HFF-Myc (cell line): ENCODE measurements around the gene SMC4.

Experiments used
- DNase-seq: peaks from one replicate; pipeline ENCODE4 v3.0.0-alpha.2; 2011; ENCODE audit warnings: low read depth; ENCODE audit errors: extremely low read depth
- H3K4me3 ChIP-seq: replicated peaks from 2 replicates; pipeline ENCODE4 v1.5.1; 2011; ENCODE audit warnings: low read depth, mild to moderate bottlenecking, control low read depth, low read length
- TF ChIP-seq, protein P1 (sequence below): IDR thresholded peaks from 2 replicates; pipeline ENCODE4 v1.5.1; 2012; ENCODE audit warnings: mild to moderate bottlenecking, low read depth, low read length, control low read depth; ENCODE audit errors: missing control alignments

The SMC4 gene

DNA sequence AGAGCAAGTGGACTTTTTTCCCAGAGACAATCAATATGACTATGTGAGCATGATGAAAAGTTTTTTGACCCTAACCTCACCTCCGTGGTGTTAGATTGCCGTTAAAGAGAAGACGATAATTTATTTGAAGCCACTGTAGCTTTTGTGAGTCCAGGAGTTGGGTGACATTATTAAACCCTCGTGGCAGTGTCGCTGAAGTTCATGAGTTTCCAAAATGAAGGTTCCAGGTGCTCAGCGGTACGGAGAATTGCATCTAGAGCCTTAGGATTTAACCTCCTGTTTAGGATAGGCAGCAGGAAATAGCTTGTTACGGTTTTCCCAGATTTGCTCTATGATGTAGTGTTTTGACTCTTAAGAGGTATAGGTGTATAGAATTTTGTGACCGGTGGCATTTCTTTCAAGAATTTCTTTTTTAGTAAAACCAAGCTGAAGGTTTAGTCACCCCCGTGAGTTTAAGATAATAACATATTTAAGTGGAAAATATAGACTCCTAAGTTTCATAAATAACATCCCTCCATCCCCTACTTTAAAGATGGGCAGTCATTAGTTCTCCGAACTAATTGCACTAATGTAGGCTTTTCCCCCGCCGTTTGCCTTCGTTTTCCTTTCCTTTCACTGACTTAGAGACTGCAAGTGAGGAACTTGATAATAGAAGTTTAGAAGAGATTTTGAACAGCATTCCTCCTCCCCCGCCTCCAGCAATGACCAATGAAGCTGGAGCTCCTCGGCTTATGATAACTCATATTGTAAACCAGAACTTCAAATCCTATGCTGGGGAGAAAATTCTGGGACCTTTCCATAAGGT, 2.0 kb downstream of the SMC4 start:
- TF ChIP-seq, protein P1, sequence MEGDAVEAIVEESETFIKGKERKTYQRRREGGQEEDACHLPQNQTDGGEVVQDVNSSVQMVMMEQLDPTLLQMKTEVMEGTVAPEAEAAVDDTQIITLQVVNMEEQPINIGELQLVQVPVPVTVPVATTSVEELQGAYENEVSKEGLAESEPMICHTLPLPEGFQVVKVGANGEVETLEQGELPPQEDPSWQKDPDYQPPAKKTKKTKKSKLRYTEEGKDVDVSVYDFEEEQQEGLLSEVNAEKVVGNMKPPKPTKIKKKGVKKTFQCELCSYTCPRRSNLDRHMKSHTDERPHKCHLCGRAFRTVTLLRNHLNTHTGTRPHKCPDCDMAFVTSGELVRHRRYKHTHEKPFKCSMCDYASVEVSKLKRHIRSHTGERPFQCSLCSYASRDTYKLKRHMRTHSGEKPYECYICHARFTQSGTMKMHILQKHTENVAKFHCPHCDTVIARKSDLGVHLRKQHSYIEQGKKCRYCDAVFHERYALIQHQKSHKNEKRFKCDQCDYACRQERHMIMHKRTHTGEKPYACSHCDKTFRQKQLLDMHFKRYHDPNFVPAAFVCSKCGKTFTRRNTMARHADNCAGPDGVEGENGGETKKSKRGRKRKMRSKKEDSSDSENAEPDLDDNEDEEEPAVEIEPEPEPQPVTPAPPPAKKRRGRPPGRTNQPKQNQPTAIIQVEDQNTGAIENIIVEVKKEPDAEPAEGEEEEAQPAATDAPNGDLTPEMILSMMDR: no peak
- DNase-seq: no peak
- peak overlapping the region; percentile 94 for H3K4me3 ChIP-seq

DNA sequence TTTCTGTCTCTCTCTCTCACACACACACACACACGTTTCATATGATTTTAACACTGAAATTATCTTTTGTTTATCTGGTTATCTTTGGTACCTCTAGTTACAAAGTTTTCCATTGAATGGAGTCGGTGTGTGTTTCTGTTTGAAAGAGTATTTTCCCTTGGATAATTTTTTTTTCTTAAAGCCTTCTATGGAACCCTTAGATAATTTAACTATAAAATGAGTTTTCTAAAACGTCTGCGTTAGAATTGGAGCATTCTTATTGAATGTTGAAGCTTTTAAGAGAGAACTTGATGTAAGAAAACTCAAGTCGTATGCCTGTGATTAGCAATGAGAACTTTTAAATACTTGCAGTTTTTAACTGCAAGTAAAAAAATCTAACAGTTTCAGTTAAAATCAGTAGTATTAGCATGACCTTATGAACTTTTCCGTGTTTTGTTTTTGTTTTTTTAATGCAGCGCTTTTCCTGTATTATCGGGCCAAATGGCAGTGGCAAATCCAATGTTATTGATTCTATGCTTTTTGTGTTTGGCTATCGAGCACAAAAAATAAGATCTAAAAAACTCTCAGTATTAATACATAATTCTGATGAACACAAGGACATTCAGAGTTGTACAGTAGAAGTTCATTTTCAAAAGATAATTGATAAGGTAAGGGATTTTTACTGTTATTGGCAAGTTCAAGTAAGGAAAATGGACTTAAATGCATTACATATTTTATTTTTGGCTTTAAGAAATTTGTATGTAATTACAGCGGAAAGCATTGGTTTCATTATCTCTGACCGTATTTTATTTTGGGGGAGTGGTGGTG, 3.0 kb downstream of the SMC4 start:
- TF ChIP-seq, protein P1: no peak
- peak overlapping the region; percentile 94 for H3K4me3 ChIP-seq
- DNase-seq: no peak

DNA sequence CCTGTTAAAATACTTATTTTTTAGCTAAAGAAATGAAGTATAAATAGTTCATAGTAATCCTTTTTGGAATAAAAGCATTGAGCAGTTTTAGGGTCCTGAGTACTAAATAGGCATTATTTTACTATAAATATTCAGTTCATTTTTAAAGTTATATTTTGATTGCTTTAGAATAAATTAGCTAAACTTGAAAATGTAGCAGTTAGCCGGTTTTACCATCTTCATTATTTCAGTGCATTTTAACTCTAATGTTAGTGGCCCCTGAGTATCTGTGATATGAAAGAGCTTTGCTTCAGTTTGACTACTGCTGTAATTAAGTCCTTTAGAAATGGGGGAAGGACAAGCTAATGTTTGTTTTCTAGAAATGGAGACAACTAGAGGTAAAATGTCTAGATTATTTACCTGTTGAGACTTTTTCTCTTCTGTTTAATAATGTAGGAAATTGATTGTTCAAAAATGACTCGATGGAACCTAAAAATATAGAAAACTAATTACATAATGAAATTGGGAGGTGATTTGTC, 3.6 kb downstream of the SMC4 start:
- TF ChIP-seq, protein P1: no peak
- no peak for DNase-seq
- H3K4me3 ChIP-seq: peak overlapping the region; percentile 94

DNA sequence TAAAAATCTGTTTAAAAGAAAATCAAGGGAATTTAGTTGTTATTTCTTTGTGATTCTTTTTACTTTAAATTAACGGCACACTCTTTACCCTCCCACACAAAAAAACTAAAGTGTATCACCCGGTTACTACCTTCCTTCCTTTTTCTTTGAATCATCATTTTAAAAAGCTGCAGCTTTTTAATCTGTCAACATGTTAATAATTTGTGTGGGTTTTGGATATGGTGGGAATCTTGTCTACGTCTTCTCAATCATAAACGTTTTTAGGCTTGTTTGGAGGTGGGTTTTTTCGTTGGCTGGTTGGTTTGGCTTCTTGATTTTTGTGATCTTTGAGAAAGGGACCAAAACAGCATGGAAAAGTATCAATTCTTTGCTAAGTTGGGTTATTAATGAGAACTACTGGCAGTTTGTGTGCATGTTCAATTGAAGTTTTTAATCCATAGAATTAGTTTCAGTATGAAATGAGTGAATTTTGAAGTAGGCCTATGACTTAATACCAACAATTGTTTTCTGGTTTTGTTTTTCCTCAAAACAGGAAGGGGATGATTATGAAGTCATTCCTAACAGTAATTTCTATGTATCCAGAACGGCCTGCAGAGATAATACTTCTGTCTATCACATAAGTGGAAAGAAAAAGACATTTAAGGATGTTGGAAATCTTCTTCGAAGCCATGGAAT, 4.5 kb downstream of the SMC4 start:
- peak overlapping the region; percentile 94 for H3K4me3 ChIP-seq

DNA sequence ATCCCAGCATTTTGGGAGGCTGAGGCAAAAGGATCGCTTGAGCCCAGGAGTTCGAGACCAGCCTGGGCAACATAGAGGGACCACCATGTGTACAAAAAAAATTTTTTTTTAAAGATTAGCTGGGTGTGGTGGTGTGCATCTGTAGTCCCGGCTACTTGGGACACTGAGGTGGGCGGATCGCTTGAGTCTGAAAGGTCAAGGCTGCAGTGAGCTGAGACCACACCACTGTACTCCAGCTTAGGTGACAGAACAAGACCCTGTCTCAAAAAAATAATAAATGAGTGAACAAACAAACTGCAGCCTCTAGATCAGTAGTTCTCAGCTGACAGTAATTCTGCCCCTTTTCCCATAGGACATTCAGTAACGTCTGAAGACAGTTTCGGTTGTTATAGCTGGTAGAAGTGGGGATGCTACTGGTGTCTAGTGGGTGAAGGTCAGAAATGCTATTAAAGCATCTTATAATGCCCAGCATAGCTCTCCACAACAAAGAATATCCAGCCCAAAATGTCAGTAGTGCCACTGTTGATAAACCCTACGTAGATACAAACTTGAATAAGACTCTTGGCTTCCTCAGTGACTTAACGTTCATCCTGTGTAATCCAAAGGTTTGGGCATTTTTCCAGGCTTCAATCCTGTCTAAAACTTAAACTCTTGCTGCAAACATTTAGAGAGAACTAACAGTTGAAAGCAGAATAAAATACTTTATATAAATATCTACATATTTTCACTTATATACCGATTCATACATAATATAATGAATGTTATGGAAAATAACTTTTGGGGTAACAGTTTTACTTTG, 10.6 kb downstream of the SMC4 start:
- TF ChIP-seq, protein P1: no peak
- no peak overlapping the region for H3K4me3 ChIP-seq

More for the DNA sequence above, 4.5 kb downstream of the SMC4 start:
- TF ChIP-seq, protein P1: no peak
- no peak for DNase-seq

DNA sequence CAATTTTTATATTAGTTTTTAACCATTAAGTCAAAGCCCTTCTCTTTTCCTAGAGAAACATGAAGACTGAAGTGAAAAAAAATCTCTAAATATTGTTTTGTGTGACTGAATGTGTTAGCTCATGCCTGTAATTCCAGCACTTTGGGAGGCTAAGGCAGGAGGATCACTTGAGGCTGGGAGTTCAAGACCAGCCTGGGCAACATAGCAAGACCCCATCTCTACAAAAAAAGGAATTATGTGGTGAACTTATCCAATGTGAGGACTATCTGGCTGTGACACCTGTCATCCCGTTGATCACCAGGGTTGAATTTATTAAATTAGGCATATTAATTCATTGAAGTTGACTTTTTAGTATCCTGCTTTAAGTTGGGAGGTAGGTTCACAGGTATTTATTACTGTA, 13.0 kb downstream of the SMC4 start:
- TF ChIP-seq, protein P1: no peak
- no peak for DNase-seq

More for the DNA sequence above, 10.6 kb downstream of the SMC4 start:
- no peak for DNase-seq

More for the DNA sequence above, 13.0 kb downstream of the SMC4 start:
- H3K4me3 ChIP-seq: no peak overlapping the region
